GM19328 (cell line): ENCODE results near the gene MEIS1.
"Not testable (repeated sequence)": the region's sequence is repeated elsewhere in the genome, so short reads cannot be mapped to it uniquely, and the experiment has no call there.

Experiments used
- ATAC-seq: cut with Tn5 transposase; IDR thresholded peaks from one replicate; pipeline ENCODE4 v1.9.1; 2021; ENCODE audit warnings: mild to moderate bottlenecking, moderate library complexity; ENCODE audit not compliant: unreplicated experiment

The MEIS1 gene

DNA sequence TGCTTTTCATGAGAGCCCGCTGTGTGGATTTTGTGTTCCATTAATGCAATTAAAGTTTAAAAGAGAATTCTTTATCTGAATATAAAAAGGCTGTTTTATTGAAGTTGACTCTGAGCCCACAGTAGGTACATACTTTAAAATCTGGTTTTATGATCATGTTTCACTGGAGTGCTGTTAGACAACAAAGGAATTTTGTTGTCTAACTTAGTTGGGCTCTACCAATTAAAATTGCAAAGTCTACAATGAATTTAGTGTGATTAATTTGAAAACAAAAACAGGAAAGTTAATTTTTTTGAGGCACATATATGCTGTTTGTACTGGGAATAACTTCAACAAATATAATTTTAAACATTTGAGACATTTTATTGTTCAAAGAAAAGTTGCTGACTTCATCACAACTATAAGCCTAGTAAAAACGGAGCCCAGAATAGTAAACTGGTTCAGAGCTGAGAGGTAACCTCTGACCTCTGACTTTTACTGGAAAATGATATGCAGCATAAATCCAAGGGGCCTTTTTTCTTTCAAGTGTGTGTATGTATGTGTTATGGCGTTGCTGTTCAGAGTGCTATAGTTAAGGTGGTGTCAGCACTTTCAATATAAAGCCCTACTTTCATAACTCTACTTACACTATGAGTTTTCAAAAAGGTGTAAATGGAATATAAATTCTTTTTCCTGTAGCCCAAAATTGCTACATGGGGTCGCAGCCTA is 30.2 kb downstream of the MEIS1 start:
- no peak for ATAC-seq

DNA sequence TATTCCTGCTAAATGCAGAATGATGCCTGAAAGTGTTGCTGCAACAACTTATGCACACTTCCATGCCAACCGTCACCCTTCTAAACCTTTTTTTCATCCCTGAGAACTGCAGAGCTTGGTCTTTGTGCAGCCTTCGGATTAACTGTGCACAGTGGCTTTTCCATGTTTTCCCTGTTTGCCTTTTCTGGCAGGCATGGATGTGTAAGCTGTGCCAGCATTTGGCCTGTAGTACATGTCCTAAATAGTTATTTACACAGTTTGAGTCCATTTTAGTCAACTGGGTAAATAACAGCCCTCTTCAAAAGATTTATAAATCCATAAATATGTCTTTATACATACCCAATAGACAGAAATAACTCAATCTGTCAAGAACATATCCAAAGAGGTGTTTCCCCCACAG is 31.5 kb downstream of the MEIS1 start:
- ATAC-seq: no peak

DNA sequence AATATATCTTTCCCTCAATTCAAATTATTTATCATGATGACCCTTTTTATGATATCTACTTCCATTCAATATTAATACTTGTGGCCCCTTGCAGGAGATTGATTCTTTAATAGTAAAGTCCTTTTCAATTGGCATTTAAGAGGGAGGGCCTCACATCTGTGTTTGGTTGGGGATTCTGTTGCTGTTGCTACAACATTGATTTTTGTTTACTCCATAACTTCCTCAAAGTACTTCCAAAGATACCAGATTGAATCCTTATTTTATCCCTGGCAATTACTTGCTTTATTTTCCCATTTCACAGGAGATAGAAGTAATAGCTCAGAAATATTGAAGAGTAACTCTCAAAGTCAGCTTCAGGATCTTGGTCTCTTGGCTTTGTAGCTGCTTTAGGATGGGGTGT is 32.8 kb downstream of the MEIS1 start:
- ATAC-seq: no peak

DNA sequence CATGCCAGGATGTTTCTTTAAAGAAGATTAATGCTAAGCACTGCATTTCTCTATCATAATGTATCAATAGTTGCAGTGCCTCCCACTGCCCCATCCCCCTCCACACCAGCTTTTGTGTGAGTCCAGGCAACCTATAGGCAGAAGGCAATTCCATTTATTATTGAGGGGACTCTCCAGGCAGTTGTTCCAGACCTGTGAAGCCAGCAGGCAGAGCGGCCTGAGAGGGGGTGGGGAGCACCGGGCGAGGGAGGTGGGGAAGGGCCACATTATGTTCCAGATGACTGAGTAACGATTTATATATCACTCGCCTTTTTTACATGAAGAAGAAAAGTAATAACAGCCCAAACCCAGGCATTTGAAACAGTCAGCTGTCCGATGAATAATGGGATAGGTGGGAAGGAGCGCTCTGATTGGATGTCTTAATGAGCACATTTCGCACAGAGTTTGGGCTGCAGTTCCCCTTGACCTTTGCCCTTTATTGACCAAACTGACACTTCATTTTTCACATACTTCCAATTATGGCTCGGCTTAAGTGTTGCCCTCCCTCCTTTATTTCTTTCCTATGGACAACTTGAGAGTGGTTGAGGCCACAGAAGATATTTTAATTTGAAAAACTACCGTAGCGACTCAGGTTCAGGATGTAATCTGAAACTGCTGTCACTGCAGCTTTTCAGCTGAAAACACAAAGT is 34.4 kb downstream of the MEIS1 start:
- no peak for ATAC-seq

DNA sequence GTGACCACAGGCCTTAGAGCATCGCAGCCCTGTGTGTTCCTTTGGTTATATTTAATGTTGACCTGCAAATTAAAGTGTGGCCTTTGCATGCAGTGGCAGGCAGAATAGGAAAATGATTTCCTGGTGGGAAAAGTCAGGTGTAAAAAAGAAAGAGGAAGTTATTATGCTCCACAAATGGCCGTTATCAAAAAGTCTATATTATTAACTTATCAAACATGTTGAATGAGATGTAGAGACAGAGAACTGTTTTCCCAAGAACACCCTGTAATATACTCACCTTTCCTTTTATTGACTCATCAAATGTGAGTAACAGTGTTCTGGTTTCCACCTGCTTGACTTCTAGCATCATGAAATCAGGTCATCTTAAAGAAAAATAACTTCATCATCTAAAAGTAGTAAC is 35.3 kb downstream of the MEIS1 start:
- ATAC-seq: no peak

DNA sequence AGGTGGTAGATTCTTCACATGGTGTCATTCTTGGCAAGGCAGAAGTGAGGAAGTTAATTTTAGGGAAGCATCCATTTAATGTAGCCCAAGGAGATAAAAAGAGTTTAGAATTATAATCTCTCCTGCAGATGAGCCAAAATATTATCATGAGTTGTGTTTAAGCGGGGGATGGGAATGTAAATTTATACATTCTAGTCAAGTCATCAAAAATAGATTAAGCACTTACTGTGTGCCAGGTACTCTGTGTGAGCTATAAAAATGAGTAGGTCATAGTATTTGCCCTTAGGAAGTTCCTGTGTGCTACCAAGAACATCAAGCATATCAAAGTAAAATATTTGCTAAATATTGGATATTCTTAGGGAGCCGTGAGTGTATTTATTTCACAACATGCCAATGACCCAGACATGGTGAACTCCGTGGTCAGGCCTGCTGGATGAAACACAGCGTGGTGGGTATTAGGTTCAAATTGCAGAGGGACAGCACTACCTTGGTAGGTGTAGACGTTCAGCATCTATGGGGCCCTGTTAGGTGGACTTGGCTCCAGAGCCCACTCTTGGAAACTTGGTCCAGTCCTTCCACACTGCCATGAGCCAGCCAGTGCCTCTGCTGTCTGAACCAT is 37.4 kb downstream of the MEIS1 start:
- ATAC-seq: no peak

DNA sequence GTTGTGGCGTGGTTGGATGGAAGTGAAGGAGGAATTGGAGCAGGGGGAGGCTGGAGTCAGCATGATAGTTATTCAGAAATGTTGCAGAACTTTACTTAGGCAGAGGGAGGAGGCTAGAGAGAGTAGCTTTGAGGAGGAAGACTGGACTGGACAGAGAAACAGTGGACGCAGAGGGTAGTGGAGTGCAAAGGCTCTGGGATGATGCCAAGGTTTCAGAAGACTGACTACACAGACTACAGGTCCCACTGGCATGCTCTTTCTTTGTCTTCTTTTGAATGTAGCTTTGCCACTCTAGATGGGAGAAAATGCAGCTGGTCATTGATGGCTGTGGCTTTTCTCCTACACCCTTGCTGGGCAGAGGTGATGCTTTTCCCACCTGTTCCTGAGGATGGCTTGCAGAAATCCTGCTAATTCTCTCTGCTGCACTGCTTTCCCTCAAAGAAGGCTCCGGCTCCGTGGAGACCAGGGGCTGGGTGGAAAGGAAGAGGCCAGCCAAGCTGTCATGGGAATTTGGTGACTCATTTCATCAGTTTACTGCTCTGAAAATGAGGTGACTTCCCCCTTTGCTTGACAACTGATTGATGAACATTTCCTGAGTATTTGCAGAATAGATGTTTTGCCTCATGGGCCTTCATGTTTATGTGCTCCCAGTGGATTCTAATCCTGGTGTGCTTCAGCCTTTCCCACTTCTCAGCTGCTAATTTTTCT is 42.4 kb downstream of the MEIS1 start:
- ATAC-seq: no peak

DNA sequence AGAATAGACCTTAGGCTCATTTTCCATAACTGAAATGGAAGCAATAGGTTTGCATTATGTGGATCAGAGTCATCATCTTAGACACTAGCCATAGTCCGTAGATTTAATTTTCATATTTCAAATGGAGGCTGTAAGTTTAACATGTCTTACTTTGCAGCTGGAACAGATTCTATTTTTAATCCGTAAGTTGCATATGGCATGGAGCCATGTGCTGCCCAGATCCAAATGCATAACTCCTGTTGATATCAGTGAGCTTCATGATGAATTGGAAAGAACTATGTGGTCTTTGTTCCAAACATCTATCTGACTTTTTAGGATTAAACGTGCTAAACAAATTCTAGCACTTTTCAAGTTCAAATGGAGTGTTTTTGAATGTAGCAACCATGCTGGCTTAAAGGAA is 43.4 kb downstream of the MEIS1 start:
- no peak for ATAC-seq

DNA sequence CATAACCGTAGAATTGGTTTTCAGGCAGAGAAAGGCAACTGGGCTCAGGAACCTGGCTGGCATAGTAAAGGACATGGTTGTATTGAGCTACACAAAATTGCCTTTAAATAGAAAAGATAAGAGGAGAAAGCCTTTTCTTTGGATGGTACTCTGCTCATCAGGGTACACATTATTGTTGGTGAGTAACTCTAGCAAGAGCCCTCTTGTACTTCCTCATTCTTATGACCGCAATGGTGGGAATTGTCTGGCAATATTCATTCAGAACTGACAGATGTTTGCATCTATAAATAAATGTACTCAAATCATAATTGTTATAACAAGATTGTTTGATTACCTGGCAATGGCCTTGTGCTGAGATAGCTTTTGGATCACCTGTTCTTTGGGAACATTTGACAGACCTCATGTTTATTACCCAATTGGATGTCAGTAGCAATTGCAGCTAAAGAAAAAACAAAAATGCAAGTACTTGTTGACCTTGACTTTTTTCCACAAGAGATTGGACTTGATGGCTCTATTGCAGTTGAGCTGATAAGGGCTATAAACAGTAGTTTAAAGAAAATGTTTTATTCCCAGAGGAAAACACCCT is 43.9 kb downstream of the MEIS1 start:
- ATAC-seq: no peak

DNA sequence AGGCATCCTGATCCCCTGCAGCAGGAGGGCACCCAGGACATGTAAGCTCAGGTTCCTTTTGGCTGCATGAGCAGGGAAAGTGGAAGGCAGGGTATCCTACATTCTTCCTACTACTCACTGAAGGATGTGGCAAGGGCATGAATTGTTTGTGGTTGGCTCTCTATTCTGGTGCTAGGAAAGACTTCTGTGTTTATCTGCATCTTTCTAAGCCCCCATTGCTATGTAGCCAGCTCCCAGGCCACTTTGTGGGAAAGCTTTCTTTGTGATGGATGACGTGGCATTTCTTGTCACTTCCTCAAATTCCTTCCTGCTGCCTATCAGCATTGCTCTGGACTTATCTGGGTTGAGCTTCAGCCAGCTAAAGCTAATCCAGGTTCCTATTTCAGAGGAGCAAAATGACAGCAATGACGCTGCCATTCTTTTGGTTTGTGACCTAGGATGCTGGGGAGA is 46.2 kb downstream of the MEIS1 start:
- no peak for ATAC-seq

DNA sequence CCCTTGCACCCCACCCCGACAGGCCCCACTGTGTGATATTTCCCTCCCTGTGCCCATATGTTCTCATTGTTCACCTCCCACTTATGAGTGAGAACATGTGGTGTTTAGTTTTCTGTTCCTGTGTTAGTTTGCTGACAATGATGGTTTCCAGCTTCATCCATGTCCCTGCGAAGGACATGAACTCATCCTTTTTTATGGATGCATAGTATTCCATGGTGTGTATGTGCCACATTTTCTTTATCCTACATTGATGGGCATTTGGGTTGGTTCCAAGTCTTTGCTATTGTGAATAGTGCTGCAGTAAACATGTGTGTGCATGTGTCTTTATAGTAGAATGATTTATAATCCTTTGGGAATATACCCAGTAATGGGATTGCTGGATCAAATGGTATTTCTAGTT is 50.3 kb downstream of the MEIS1 start:
- ATAC-seq: not testable (repeated sequence)

DNA sequence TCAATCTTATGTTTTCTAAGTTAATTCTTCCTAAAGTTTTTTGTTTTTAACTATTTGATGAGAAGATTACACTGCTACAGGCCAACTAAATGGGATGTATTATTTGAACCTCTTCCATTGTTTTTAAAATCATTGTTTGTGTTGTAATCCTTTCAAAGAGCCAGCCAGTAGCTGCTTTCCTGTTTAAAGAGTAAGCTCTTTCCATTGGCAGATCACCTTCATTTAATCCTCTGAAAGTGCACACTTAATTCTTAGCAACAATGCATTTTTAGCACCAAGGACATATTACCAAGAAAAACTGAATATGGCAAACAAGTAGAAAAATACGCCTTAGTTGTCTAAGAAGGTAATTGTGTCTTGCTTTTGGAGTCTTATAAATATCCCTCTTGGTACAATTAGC is 54.0 kb downstream of the MEIS1 start:
- no peak for ATAC-seq

DNA sequence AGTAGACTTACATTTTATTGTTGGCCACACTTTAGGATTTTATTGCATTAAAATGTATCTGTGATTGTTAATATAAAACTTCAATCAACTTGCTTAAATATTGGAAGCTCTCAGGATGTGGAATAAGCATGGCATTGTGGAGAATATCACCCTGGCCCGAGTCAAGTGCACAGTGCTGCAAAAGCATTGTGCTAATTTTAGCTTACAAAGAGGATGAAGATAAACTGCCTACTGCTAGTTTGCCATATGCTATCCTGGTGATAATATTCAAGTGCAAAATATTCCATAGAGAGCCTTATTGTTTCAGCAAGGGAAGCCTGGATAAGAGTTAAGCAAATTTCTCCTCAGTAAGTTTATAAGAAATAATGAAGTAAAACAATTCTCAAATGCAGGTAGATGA is 54.5 kb downstream of the MEIS1 start:
- ATAC-seq: no peak

DNA sequence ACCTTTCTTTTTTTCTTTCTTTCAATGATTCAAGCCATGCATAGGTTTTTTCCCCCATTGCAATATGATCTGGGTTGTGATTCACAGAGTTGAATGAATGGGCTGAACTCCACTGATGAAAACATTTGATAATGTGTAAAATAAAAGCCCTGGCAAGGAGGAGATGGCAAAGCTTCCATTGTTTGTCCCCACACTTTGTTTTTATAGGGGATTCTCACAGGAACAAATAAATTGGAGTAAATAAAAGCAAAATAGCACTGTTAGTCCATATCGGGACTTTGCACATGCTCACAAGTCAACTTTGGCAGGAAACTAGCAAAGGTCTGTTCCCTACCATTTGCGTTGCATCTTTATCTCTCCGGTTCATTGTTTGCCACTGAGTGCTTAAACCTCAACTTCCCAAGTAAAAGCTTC is 55.7 kb downstream of the MEIS1 start:
- no peak for ATAC-seq

DNA sequence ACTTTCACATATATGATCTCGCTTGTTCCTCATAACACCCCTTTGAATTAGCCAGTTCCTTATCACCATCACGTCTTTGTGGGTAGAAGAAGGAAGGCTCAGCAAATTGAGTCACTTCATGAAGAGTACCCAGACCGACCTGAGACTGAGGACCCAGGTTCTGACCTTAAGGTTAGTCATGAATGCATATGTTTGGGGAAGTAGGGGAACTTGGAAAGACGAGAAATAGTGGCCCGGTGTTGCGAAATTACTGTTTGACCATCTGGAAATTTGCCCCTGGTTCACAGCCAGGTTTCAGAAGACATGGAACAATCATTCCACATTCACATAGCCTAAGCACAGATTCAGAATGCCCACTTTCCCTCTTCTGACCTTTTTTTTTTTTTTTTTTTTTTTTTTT is 59.8 kb downstream of the MEIS1 start:
- no peak for ATAC-seq

DNA sequence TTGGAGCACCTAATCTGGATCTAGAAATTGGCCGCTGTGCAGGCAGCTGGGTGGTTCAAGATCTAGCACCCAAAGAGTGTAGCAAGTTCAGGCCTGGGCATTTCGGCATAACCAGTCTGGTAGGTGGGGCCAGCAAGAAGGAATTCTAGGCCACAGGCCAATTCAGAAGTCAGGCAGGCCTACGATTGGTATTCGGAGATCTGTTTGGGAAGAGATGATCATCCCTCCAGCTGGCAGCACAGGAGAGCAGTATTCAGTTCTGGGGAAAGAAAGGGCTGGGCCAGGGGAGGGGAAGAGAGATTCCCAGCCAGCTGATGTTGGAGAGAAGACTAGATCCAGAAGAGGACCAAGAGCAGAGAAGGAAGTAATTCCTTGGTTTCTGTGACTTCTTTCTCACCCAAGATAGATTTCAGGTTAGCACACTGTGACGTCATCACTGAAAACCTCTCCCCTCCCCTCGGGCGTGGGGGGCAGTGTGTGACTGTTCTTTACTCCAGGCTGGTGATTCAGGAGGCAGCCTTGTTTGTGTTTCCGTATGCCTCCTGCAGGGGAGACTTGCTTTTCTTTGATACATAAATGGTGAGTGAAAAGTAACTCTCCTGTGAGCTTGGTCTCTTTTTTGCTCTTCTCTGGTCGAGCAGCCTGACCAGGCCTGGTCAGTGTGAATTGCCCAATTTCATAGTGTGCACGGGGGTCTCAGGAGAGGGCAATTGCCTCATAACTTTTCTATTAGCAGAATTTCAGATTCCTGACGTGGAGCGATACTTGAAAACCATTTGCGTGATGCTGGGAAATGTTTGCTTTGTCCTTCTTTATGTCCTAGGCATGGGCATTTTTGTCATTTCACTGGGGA is 61.1 kb downstream of the MEIS1 start:
- ATAC-seq: no peak

DNA sequence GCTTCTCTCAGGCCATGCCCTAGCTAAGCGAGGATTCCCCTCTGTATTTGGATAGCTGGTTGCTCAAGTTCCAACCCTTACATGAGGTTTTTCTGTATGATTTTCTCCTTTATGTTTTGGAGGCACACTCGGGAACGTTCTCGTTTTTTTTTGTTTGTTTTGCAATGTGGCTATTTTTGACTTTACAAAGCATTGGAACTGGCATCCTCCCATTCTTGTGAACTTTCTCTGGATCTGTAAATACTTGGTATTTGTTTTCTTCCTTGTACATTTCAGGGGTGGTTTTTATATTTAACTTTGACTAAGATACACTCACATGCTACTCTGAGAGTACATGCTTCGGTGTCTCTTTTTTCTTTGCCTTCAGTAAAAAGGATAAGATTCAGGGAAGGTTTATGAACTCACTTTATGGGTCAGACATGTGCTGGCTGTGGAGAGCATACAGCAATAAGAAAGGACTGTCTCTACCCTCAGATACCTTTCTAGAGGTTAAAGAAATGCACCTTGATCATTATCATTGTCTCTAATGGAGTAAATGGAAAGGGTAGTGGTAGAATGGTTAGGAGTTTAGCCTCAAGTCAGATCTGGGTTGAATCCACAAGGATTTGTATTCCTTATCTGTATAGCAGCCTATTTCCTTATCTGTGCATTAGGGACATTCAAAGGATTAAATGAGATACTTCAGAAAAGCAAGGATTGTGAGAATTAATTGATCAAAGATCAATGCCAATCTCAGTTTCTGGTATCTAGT is 61.9 kb downstream of the MEIS1 start:
- no peak for ATAC-seq

DNA sequence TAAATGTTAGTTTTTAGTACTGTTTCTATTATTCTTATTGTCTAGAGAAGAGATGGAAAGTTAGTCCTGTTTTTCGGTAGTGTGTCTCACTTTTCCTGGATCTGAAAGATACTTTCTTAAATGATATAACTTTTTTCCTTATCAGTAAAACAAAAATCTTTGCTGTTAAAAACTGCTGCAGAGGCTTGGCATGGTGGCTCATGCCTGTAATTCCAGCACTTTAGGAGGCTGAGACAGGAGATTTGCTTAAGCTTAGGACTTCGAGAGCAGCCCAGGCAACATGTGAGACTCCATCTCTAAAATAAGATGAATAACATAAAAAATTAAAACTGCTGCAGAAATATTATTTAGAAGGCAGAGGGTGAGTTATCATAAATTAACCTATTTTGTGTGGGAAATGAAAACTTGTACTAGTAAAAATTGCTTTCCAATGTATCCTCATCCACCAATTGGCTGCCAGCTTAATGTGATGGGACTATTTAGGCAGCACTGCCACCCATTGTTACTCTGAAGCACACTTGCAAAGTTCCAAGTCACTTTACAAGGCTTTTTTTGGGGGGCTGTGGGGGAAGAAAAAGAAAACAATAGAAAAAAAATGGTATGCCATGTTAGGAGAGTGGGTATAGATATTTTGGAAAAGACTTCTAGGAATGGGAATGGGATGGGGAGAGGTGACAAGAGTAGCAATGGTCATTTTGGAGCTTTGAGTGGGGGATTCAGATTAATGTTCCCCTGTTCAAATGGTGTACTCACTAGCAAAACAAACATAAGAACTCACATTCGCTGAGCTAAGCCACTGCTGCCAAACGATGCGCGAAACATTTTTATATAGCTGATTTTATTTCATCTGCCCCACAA is 62.7 kb downstream of the MEIS1 start:
- no peak for ATAC-seq
